Fibroblast of lung (primary cell): ENCODE results near the gene KIF26B.

Experiments
- EZH2 ChIP-seq: IDR thresholded peaks from 2 replicates; pipeline ENCODE4 v1.5.1; 2012; ENCODE audit warnings: low read length, control low read depth, mild to moderate bottlenecking; ENCODE audit errors: missing control alignments
- TF ChIP-seq, protein P1 (sequence below), 2 donors: IDR thresholded peaks in 1 of 2; conservative IDR thresholded peaks in 1 of 2; 1 replicate in 1 of 2; 2 replicates in 1 of 2; pipeline ENCODE4 v1.5.1; 2011 to 2012; ENCODE audit warnings: low read length in 2 of 2, control low read depth in 1 of 2, inconsistent platforms in 1 of 2, low read depth in 1 of 2, mild to moderate bottlenecking in 1 of 2

- TF ChIP-seq, protein P1, sequence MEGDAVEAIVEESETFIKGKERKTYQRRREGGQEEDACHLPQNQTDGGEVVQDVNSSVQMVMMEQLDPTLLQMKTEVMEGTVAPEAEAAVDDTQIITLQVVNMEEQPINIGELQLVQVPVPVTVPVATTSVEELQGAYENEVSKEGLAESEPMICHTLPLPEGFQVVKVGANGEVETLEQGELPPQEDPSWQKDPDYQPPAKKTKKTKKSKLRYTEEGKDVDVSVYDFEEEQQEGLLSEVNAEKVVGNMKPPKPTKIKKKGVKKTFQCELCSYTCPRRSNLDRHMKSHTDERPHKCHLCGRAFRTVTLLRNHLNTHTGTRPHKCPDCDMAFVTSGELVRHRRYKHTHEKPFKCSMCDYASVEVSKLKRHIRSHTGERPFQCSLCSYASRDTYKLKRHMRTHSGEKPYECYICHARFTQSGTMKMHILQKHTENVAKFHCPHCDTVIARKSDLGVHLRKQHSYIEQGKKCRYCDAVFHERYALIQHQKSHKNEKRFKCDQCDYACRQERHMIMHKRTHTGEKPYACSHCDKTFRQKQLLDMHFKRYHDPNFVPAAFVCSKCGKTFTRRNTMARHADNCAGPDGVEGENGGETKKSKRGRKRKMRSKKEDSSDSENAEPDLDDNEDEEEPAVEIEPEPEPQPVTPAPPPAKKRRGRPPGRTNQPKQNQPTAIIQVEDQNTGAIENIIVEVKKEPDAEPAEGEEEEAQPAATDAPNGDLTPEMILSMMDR (conservative IDR thresholded peaks at IDR 0.05 in 1 of 2, IDR thresholded peaks at IDR 0.05 in 1 of 2; ENCODE audit: low read depth in 1 of 2, low read length in 2 of 2) = no peak
- TF ChIP-seq EZH2 = no peak
Measured at GRCh38 chr1:245609354-245610150, 454.8 kb downstream of the KIF26B start.
